ENCODE data around the gene ABCB9.

DNA sequence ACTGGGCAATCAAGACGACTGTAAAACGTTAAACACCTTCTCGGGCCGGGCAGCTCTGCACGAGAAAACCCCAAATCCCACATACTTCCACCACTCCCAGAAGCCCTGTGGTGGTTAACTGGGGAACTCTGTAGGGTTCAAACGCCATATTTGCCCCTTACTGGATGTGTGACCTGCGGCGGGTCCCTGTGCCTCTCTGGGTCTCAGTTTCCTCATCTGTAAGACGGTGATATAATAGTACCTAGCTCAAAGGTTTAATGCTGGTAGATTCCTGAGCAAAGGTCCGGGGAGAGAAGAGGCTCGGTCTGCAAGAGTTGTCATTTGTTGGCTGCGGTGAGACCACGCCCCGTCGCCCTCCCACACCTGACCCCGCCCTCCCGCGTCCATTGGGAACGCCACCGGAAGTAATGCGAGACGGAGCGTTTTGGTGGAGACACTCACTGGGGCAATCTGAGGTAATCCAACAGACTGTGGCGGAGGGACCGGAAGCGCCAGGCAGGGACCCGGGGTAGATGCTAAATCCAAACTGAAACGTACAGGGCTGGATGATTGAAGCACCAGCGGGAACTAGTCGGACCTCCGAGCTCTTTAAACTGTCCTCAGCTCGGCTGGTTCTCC lies 8.1 kb upstream of the ABCB9 start:
- TF ChIP-seq, protein P1, sequence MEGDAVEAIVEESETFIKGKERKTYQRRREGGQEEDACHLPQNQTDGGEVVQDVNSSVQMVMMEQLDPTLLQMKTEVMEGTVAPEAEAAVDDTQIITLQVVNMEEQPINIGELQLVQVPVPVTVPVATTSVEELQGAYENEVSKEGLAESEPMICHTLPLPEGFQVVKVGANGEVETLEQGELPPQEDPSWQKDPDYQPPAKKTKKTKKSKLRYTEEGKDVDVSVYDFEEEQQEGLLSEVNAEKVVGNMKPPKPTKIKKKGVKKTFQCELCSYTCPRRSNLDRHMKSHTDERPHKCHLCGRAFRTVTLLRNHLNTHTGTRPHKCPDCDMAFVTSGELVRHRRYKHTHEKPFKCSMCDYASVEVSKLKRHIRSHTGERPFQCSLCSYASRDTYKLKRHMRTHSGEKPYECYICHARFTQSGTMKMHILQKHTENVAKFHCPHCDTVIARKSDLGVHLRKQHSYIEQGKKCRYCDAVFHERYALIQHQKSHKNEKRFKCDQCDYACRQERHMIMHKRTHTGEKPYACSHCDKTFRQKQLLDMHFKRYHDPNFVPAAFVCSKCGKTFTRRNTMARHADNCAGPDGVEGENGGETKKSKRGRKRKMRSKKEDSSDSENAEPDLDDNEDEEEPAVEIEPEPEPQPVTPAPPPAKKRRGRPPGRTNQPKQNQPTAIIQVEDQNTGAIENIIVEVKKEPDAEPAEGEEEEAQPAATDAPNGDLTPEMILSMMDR (IDR thresholded peaks at IDR 0.05): no peak
- peak; percentile 12 for TF ChIP-seq POLR2A (IDR thresholded peaks at IDR 0.05)

Data from right lobe of liver (tissue), 4 donors.